ENCODE data around the gene EPN1. TPM values are rescaled to one million over a fixed set of nuclear protein-coding genes. Genes with fewer than 3 reads are reported as not detected.
A peak's percentile ranks its signal among the peaks of the same experiment; 100 is the strongest.

Gene EPN1
- total RNA-seq, 1 donor from 2014 or later: 40.3 TPM

DNA sequence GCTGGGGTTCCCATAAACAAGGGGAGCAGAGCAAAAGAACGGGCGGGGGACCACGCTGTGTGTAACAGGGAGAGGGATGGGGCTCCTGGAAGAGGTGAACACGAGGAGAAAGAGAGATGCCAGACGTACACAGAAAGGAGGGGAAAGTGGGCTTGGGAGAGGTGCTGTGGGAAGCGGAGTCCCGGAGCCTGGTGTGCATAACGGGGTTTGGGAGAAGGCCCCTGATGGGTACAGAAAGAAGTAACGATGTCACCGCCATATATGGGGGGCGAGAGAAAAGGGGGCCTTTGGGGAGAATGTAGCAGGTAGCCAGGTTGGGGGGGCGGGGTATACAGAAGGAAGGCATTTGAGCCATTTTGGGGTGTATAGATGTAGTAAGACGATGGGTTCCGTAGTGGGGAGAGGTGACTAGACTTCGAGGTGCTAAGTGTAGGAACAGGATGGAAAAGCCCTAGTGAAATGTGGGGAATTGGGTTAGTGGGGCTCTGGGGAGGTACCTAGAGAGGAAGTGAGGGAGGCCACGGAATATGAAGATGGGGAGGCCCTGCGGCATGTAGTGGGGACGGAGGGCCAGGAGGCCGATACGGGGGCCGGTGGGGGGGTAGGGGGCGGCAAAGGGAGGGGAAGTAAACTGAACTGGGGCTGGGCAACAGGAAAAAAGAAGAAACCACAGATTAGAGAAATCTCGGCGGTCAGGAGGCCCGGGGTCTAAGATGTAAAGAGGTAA lies 33.4 kb upstream of the EPN1 start:
- Mint-ChIP-seq H3K4me1 (ENCODE audit: low read depth) (peaks cover 38% of the 10 kb centered on the region), H3K4me3 (ENCODE audit: low read depth) (peak overlapping the region; percentile 99), H3K9me3 (no peaks in the 10 kb centered on the region), H3K27ac (peak overlapping the region; percentile 95), H3K36me3 (ENCODE audit: low read depth) (peaks cover 62% of the 10 kb centered on the region), H3K27me3 (ENCODE audit: low read depth) (no peaks in the 10 kb centered on the region)
- intact Hi-C loops (cut with micrococcal nuclease): loop anchor here (5.0 to 10.0 kb wide), 3 partner anchors 36 to 387 kb away; partner anchors contain the start of genes EPN1, PPP6R1 and RPL28
- DNase-seq (ENCODE audit: low spot score): peak; percentile 25

DNA sequence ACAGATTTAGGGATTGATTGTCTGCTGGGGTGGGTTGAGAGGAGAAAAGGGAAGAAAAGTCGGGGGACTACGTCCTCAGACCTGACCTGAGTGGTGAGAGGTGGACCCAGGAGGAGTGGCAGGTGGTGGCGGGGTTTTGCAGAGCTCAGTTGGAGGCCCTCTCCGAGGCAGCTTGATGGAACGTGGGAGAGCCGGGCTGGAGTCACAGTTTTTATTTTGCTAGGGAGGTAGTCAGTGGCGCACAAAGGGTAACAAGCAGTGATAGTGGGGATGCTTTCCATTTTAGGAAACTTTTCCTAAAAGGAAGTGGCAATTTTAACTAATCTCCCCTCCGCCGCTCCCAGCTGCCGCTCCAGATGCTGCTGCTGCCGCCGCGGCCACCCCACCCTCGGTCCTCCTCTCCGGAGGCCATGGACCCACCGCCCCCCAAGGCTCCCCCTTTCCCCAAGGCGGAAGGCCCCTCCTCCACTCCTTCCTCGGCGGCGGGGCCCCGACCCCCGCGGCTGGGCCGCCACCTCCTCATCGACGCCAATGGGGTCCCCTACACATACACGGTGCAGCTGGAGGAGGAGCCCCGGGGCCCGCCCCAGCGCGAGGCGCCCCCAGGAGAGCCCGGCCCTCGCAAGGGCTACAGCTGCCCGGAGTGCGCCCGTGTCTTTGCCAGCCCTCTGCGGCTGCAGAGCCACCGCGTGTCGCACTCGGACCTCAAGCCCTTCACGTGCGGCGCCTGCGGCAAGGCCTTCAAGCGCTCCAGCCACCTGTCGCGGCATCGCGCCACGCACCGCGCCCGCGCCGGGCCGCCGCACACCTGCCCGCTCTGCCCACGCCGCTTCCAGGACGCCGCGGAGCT lies 32.6 kb upstream of the EPN1 start:
- intact Hi-C loops (cut with micrococcal nuclease): loop anchor here (1.0 to 10.0 kb wide), 6 partner anchors 7 to 388 kb away; partner anchors contain the start of genes EPN1, FIZ1, PPP6R1 and RPL28
- H3K27me3 Mint-ChIP-seq (ENCODE audit: low read depth): no peaks in the 10 kb centered on the region
- H3K9me3 Mint-ChIP-seq: no peaks in the 10 kb centered on the region
- H3K27ac Mint-ChIP-seq: peak overlapping the region; percentile 97
- H3K4me1 Mint-ChIP-seq (ENCODE audit: low read depth): peaks cover 39% of the 10 kb centered on the region
- no peak for DNase-seq (ENCODE audit: low spot score)
- H3K4me3 Mint-ChIP-seq (ENCODE audit: low read depth): peak overlapping the region; percentile 99
- peaks cover 66% of the 10 kb centered on the region for H3K36me3 Mint-ChIP-seq (ENCODE audit: low read depth)

DNA sequence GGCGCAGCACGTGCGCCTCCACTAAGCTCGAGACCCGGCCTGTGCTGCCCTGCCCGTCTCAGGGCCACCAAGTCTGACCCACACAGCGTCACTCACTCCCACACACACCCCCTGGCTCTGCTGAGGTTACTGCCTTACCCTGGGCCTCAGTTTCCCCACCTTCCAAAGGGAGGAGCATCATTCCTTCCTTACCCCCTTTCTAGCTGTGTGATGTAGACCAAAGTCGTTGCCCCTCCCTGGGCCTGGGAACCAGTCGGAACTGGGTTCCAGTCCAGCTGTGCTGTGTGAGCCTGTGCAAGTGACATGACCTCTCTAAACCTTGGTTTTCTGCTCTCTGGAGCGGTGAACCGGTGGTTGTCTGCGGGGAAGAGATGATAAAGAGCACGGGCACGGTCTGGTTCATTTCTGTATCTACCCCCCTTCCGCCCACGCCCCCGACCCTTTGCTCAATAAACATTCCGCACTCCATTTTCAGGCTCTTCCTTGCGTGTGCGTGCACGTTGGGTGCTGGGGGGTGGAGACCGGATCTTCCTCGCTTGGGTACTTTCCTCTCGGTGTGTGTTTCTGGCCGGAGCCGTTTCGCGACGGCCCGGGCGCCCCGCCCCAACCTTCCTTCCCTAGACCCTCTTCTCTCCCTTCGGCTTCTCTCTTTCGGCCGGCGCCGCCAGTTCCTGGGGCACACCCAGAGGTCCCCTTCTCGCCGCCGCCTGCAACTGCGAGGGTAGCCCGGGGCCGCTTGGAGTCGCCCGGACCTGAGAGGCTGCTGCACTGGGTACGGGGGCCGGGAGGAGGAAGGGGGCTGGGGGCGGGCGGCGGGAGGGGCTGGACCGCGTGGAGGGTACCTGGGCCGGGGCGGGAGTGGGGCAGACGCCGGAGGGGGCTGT lies 31.8 kb upstream of the EPN1 start, which contains the start of gene ZNF581:
Gene ZNF581, plus strand, starts transcription at position 647 of the 884 bp plus-strand sequence. CDS start 923 bp downstream, outside the sequence.
- Mint-ChIP-seq H3K27ac (peak within 1 kb of the TSS; percentile 97), H3K36me3 (ENCODE audit: low read depth) (peaks cover 58% of the 10 kb centered on the region), H3K4me3 (ENCODE audit: low read depth) (peak within 1 kb of the TSS; percentile 99), H3K4me1 (ENCODE audit: low read depth) (peaks cover 36% of the 10 kb centered on the region), H3K27me3 (ENCODE audit: low read depth) (no peaks in the 10 kb centered on the region), H3K9me3 (no peaks in the 10 kb centered on the region)
- DNase-seq (ENCODE audit: low spot score): peak; percentile 77
- intact Hi-C loops (cut with micrococcal nuclease): loop anchor here (1.0 to 10.0 kb wide), 6 partner anchors 8 to 388 kb away; partner anchors contain the start of genes EPN1, FIZ1, PPP6R1 and RPL28

DNA sequence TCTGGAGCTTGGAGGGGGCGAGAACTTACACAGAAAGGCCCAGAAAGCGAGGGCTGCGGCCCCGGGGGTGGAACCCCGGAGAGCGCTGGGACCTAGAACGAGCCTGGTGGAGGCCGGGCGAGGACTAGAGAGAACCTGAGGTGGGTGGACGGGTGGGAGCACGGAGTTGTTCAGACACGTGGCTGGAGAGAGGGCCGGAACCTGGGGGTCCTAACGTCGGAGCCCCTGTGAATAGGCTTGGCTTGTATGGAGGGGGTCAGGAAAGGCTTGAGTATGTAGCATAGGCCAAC lies 31.2 kb upstream of the EPN1 start:
- Mint-ChIP-seq H3K36me3 (ENCODE audit: low read depth) (peaks cover 58% of the 10 kb centered on the region), H3K9me3 (no peaks in the 10 kb centered on the region), H3K27ac (peak overlapping the region; percentile 92), H3K4me1 (ENCODE audit: low read depth) (peaks cover 36% of the 10 kb centered on the region), H3K4me3 (ENCODE audit: low read depth) (peak overlapping the region; percentile 92), H3K27me3 (ENCODE audit: low read depth) (no peaks in the 10 kb centered on the region)
- intact Hi-C loops (cut with micrococcal nuclease): loop anchor here (1.0 to 10.0 kb wide), 6 partner anchors 9 to 389 kb away; partner anchors contain the start of genes EPN1, FIZ1, PPP6R1 and RPL28
- no peak for DNase-seq (ENCODE audit: low spot score)

DNA sequence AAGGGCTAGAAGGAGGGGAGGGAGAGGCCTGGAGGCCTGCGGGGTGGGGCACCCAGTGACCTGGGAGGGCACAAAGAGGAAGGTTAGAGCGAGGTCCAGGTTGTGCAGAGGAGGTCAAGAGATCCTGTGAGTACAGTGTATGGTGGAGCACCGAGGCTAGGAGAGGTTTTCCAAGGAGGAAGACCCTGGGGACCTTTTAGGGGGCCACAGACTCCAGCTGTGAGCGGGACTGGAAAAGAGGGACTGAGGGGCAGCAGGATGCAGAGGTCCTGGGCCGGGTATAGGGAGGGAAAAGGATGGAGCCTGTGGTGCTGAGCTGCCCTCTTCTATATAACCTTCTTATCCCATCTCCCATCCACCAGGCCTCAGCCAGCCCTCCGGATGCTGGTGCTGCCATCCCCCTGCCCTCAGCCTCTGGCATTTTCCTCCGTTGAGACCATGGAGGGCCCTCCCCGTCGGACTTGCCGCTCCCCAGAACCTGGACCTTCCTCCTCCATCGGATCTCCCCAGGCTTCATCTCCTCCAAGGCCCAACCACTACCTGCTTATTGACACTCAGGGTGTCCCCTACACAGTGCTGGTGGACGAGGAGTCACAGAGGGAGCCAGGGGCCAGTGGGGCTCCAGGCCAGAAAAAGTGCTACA lies 30.7 kb upstream of the EPN1 start:
- Mint-ChIP-seq H3K36me3 (ENCODE audit: low read depth) (peaks cover 54% of the 10 kb centered on the region), H3K4me1 (ENCODE audit: low read depth) (peaks cover 34% of the 10 kb centered on the region), H3K27me3 (ENCODE audit: low read depth) (no peaks in the 10 kb centered on the region), H3K4me3 (ENCODE audit: low read depth) (peak overlapping the region; percentile 92), H3K9me3 (no peaks in the 10 kb centered on the region), H3K27ac (peak overlapping the region; percentile 92)
- DNase-seq (ENCODE audit: low spot score): no peak
- intact Hi-C loops (cut with micrococcal nuclease): loop anchor here (5.0 to 10.0 kb wide), 3 partner anchors 33 to 390 kb away; partner anchors contain the start of genes EPN1, PPP6R1 and RPL28

DNA sequence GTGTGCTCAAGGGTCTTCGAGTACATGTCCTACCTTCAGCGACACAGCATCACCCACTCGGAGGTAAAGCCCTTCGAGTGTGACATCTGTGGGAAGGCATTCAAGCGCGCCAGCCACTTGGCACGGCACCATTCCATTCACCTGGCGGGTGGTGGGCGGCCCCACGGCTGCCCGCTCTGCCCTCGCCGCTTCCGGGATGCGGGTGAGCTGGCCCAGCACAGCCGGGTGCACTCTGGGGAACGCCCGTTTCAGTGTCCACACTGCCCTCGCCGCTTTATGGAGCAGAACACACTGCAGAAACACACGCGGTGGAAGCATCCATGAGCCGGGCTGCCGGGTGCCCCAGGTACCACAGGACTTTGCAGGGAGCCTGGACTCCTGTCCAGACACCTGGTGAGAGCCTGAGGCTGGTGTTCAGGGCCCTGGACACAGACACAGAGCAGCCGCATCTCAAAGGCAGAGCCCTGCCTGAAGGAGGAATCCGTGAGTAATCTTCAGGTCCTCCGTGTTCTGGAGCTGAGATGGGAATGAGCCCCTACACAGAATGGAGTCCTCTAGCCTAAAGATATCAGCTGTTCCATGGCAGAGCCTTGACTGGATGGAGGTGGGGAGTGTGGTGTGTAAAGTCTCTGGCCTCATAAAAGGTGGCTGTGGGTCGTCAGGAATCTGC lies 30.0 kb upstream of the EPN1 start:
- Mint-ChIP-seq H3K9me3 (no peaks in the 10 kb centered on the region), H3K4me1 (ENCODE audit: low read depth) (peaks cover 39% of the 10 kb centered on the region), H3K27ac (peak overlapping the region; percentile 92), H3K4me3 (ENCODE audit: low read depth) (peak overlapping the region; percentile 92), H3K36me3 (ENCODE audit: low read depth) (peaks cover 52% of the 10 kb centered on the region), H3K27me3 (ENCODE audit: low read depth) (no peaks in the 10 kb centered on the region)
- DNase-seq (ENCODE audit: low spot score): no peak
- intact Hi-C loops (cut with micrococcal nuclease): loop anchor here (5.0 to 10.0 kb wide), 3 partner anchors 32 to 390 kb away; partner anchors contain the start of genes EPN1, PPP6R1 and RPL28

DNA sequence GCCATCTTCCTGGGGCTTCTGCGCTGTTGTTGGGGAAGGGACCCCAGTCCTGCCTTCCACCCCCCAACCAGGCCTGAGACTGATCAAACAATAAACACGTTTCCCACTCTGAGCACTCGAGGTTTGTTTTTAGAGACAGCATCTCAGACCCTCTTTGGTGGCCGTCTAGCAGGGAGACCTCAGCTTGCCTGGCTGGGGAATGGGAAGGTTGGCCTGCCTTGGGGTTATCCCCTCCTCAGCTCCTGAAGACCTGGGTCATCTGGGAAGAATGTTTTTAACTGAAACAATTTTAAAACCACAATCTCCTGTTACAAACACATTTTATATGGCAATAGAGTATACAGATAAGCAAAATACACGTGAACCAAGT lies 29.5 kb upstream of the EPN1 start:
- Mint-ChIP-seq H3K27me3 (ENCODE audit: low read depth) (no peaks in the 10 kb centered on the region), H3K27ac (no peak overlapping the region), H3K4me3 (ENCODE audit: low read depth) (peak overlapping the region; percentile 64), H3K36me3 (ENCODE audit: low read depth) (peaks cover 47% of the 10 kb centered on the region), H3K9me3 (no peaks in the 10 kb centered on the region), H3K4me1 (ENCODE audit: low read depth) (peaks cover 36% of the 10 kb centered on the region)
- intact Hi-C loops (cut with micrococcal nuclease): loop anchor here (10.0 kb wide), 1 partner anchor 391 kb away; the partner anchor contains the start of gene PPP6R1
- DNase-seq (ENCODE audit: low spot score): no peak

DNA sequence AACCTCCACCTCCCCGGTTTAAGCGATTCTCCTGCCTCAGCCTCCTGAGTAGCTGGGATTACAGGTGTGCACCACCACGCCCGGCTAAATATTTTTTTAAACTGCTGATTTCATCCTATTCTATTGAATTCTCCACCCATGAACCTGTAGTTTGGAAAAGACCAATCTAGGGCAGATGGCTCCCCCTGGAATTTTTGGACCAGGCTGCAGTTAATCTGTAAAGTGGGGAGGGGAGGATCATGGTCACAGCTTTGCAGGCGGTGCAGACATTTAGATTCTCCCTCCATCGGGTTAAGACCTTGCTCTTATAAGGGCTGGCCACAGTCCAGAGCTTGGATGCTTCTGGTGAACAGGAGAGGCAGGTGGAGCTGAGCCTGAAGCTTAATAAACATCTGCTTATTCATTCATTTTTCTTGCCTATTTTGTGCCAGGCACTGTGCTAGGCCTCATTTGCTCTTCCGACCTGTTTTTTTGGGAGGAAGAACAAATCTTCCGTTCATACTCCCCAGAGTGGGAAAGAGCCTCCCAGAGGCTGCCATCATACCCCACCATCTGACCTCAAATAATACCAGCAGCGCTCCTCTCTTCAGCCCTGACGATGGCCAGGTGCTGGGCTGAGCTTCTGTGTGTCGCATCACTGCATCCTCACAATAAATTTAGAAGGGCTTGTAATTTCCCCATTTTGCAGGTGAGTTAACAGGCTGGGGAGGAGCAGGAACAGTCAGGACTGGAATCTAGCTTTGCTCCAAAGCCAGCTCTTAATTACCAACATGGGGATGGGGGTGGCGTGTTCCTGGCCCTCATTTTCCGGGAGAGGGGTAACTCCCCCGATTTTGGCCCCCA lies 27.9 kb upstream of the EPN1 start:
- intact Hi-C loops (cut with micrococcal nuclease): loop anchor here (10.0 kb wide), 1 partner anchor 392 kb away; the partner anchor contains the start of gene PPP6R1
- Mint-ChIP-seq H3K27ac (peak overlapping the region; percentile 62), H3K27me3 (ENCODE audit: low read depth) (no peaks in the 10 kb centered on the region), H3K4me3 (ENCODE audit: low read depth) (peak overlapping the region; percentile 78), H3K9me3 (no peaks in the 10 kb centered on the region), H3K4me1 (ENCODE audit: low read depth) (peaks cover 34% of the 10 kb centered on the region), H3K36me3 (ENCODE audit: low read depth) (peaks cover 43% of the 10 kb centered on the region)
- no peak for DNase-seq (ENCODE audit: low spot score)

DNA sequence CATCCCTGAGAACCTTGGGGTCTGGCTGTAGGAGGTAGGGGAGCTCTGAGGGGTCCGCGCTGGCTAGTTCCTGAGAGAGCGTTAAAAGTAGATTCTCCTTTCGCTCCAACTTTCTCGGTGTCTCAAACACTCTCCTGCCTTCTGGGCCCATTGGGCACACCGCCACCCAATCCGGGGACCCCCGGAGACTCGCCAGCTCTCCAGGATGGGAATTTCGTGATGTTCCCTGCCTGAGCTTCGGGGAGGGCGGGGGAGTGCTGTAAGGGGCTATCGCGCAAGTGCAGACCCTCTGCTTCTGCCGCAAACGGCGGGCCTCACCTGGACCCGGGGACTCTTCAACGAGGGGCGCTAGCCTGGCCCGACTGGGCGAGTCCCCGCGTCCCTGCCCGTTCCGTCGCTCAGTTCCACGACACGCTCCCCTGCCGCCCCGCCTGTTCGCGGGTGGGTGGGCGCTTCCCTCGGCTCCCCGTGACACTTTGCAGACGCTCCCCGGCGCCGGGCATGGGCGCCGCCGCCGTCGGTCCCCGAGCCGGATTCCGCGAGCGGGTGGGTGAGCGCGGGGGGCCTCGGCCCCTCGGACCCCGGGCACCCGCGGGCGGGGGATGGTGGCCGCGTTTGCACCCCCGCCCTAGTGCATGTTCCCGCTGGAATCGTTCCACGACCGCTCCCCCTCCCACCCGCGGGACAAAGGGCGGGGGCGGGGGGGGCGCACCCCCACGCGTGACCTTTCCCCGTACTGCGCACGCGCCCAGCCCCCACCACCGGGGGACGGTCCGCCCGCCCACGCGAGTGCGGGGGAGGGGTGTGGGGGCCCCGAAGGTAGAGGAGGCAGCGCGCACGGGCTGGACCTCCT lies 27.1 kb upstream of the EPN1 start, which contains the start of gene CCDC106:
Gene CCDC106, plus strand, starts transcription at position 481 of the 853 bp plus-strand sequence. CDS start 835 bp downstream, outside the sequence.
- intact Hi-C loops (cut with micrococcal nuclease): loop anchor here (10.0 kb wide), 1 partner anchor 393 kb away; the partner anchor contains the start of gene PPP6R1
- Mint-ChIP-seq H3K9me3 (no peaks in the 10 kb centered on the region), H3K4me3 (ENCODE audit: low read depth) (peak within 1 kb of the TSS; percentile 79), H3K27me3 (ENCODE audit: low read depth) (no peaks in the 10 kb centered on the region), H3K4me1 (ENCODE audit: low read depth) (peaks cover 31% of the 10 kb centered on the region), H3K36me3 (ENCODE audit: low read depth) (peaks cover 42% of the 10 kb centered on the region), H3K27ac (peak within 1 kb of the TSS; percentile 78)
- DNase-seq (ENCODE audit: low spot score): peak; percentile 34

All from activated T-helper 2 cell treated with anti-CD3 and anti-CD28 coated beads, Interferon-gamma antibody, Interleukin-2, Interleukin-4, amounts not matched to agents 10 μg/mL and 5 μg/mL and 100 μg/mL, durations not matched to agents 14 hours and 24 hours and 36 hours (primary cell).